Sigmoid colon (tissue), 7 donors: ENCODE measurements around the gene TCF12. TPM values are rescaled to one million over a fixed set of nuclear protein-coding genes. Genes with fewer than 3 reads are reported as not detected.

ENCODE experiments used
- DNase-seq: peaks from one replicate; pipeline ENCODE4 v3.0.0-alpha.2; 2019
- H3K27ac ChIP-seq, 4 donors: fragments of 200-600 bp; sonication (generic); one replicate each; pipeline ENCODE4 v1.5.1; 2016 to 2019; ENCODE audit warnings: mild to moderate bottlenecking in 1 of 4
- H3K27me3 ChIP-seq, 3 donors: fragments of 200-600 bp; sonication (generic); one replicate each; pipeline ENCODE4 v1.5.1; 2019; ENCODE audit warnings: mild to moderate bottlenecking in 1 of 3
- H3K36me3 ChIP-seq, 4 donors: fragments of 200-600 bp; sonication (generic); one replicate each; pipeline ENCODE4 v1.5.1; 2016 to 2019
- H3K4me1 ChIP-seq, 4 donors: fragments of 200-600 bp; sonication (generic); one replicate each; pipeline ENCODE4 v1.5.1; 2017 to 2019
- H3K4me3 ChIP-seq, 4 donors: fragments of 200-600 bp; sonication (generic); one replicate each; pipeline ENCODE4 v1.5.1; 2017 to 2019; ENCODE audit warnings: mild to moderate bottlenecking in 2 of 4, moderate library complexity in 1 of 4
- H3K9me3 ChIP-seq, 4 donors: fragments of 200-600 bp in 3 of 4; sonication (generic) in 3 of 4; one replicate each; pipeline versions ENCODE4 v1.5.1 to v1.6.1; 2013 to 2019
- EP300 ChIP-seq, 4 donors: sonication (generic); formaldehyde crosslinking; IDR thresholded peaks; one replicate each; pipeline ENCODE4 v1.6.1; 2017; ENCODE audit warnings: antibody characterized with exemption in 4 of 4
- POLR2A ChIP-seq, 2 donors: fragments of 450-650 bp; IDR thresholded peaks; one replicate each; pipeline ENCODE4 v1.6.1; 2016; ENCODE audit warnings: antibody characterized with exemption in 2 of 2, mild to moderate bottlenecking in 2 of 2, moderate library complexity in 2 of 2
- POLR2AphosphoS5 ChIP-seq, 4 donors: sonication (generic); formaldehyde crosslinking; IDR thresholded peaks; one replicate each; pipeline ENCODE4 v1.6.1; 2017; ENCODE audit warnings: antibody characterized with exemption in 4 of 4
- WGBS, 2 donors: extraction: QIAGEN DNeasy Blood & Tissue Kit; methylation state at CpG; one replicate each; pipeline ENCODE4 v1.1.7; 2013; 5-methylcytosine and 5-hydroxymethylcytosine counted together
- intact Hi-C: fragments of 100-400 bp; cut with DNase I; formaldehyde crosslinking; loops from one replicate; pipeline ENCODE4 v1.15.1; 2023
- polyA plus RNA-seq, 3 donors: library from polyadenylated mRNA; stranded (reverse); fragments of 200-250 nt; gene quantifications; one replicate each; pipeline ENCODE4 v1.2.3, GENCODE V29; 2013
- total RNA-seq, 4 donors: library from RNA; depleted of rRNA; stranded (reverse); fragments of >200 nt; gene quantifications; one replicate each; pipeline ENCODE4 v1.1.0, GENCODE V29; 2016
- TF ChIP-seq, protein P1 (sequence below), 4 experiments: fragments of 450-650 bp in 3 of 4; fragments of 200-600 bp in 1 of 4; IDR thresholded peaks; one replicate each; pipeline ENCODE4 v1.5.1; 2016 to 2019; ENCODE audit warnings: antibody characterized with exemption in 4 of 4, mild to moderate bottlenecking in 3 of 4, moderate library complexity in 2 of 4
- donor health status: healthy with polysubstance abuse.
- donor health status: Bipolar disorder and iron deficiency.
- donor health status: healthy.

The TCF12 gene
- total and polyA plus RNA-seq, 7 donors, result 13.2 to 147 (median 77.8) TPM

DNA sequence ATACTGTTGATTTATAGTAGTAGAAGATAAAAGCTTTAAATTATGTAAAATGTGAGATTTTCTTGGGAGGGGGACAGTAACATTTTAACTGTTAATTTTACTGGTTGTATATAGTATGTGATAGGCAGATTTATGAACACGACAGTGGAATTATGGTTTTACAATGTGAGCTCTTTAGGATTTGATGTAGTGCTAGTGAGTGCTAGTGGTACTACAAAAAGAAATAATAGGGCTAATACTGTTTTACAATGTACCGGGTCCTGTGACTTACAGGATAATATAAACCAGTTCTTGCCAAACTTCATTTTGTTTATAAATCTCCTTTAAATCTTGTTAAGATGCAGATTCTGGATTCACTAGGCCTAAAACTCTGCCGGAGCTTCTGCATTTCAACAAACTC is 165.7 kb downstream of the TCF12 start:
- no peak overlapping the region for H3K27ac ChIP-seq
- H3K4me1 ChIP-seq, result peaks cover 0 to 29% (median 21%) of the 10 kb centered on the region in 4 donors
- WGBS, 2 donors, result 16 to 44% methylated on average over 3 of the region's 3 CpGs
- intact Hi-C loops, result no loop called here
- no peaks in the 10 kb centered on the region for H3K9me3 ChIP-seq
- no peak overlapping the region for H3K4me3 ChIP-seq
- no peaks in the 10 kb centered on the region for H3K36me3 ChIP-seq
- no peaks in the 10 kb centered on the region for H3K27me3 ChIP-seq
- TF ChIP-seq EP300 (IDR thresholded peaks at IDR 0.05), result no peak
- no peak for TF ChIP-seq POLR2AphosphoS5 (IDR thresholded peaks at IDR 0.05)
- TF ChIP-seq POLR2A (IDR thresholded peaks at IDR 0.05), result no peak
- TF ChIP-seq, protein P1, sequence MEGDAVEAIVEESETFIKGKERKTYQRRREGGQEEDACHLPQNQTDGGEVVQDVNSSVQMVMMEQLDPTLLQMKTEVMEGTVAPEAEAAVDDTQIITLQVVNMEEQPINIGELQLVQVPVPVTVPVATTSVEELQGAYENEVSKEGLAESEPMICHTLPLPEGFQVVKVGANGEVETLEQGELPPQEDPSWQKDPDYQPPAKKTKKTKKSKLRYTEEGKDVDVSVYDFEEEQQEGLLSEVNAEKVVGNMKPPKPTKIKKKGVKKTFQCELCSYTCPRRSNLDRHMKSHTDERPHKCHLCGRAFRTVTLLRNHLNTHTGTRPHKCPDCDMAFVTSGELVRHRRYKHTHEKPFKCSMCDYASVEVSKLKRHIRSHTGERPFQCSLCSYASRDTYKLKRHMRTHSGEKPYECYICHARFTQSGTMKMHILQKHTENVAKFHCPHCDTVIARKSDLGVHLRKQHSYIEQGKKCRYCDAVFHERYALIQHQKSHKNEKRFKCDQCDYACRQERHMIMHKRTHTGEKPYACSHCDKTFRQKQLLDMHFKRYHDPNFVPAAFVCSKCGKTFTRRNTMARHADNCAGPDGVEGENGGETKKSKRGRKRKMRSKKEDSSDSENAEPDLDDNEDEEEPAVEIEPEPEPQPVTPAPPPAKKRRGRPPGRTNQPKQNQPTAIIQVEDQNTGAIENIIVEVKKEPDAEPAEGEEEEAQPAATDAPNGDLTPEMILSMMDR (IDR thresholded peaks at IDR 0.05), result no peak
- DNase-seq, result no peak

- 78 to 88% methylated on average over 4 of the region's 4 CpGs for WGBS, 2 donors
- peaks cover 0 to 29% (median 23%) of the 10 kb centered on the region in 4 donors for H3K4me1 ChIP-seq
- TF ChIP-seq, protein P1 (IDR thresholded peaks at IDR 0.05), result no peak
- TF ChIP-seq POLR2AphosphoS5 (IDR thresholded peaks at IDR 0.05), result no peak
- TF ChIP-seq EP300 (IDR thresholded peaks at IDR 0.05), result no peak
- no peak for TF ChIP-seq POLR2A (IDR thresholded peaks at IDR 0.05)
- no peak overlapping the region for H3K27ac ChIP-seq
- no peaks in the 10 kb centered on the region for H3K36me3 ChIP-seq
- H3K4me3 ChIP-seq, result no peak overlapping the region
- no peak for DNase-seq
- H3K9me3 ChIP-seq, result no peaks in the 10 kb centered on the region
- no peaks in the 10 kb centered on the region for H3K27me3 ChIP-seq
- intact Hi-C loops, result no loop called here
Observed at GRCh38 chr15:57085267-57085666, 166.8 kb downstream of the TCF12 start.

DNA sequence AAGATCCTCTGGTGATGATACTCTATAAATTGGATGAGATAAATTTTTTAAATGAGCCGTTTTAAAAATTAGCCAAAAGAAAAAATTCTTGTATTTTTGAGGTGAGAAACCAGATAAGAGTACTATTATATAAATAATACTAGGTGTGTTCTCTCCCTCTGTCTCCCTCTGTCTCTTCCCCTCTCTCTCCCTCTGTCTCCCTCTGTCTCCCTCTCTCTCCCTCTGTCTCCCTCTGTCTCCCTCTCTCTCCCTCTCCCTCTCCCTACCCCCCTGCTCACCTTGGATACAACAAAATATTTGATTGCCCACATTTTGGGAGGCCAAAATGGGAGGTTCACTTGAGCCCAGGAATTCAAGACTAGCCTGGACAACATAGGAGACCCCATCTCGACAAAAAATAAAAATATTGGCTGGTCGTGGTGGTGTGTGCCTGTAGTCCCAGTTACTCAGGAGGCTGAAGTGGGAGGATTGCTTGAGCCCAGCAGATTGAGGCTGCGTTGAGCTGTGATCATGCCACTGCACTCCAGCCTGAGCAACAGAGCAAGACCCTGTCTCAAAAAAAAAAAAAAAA is 168.5 kb downstream of the TCF12 start:
- WGBS, 2 donors, result 96 to 97% methylated on average over 4 of the region's 4 CpGs
- Histone ChIP-seq H3K27ac (no peak overlapping the region), H3K9me3 (no peaks in the 10 kb centered on the region), H3K27me3 (no peaks in the 10 kb centered on the region), H3K36me3 (peaks cover 0 to 5% (median 2%) of the 10 kb centered on the region in 4 donors), H3K4me3 (no peak overlapping the region), H3K4me1 (peaks cover 0 to 18% (median 15%) of the 10 kb centered on the region in 4 donors)
- no peak for DNase-seq
- TF ChIP-seq POLR2A (IDR thresholded peaks at IDR 0.05) (no peak), POLR2AphosphoS5 (IDR thresholded peaks at IDR 0.05) (no peak), EP300 (IDR thresholded peaks at IDR 0.05) (no peak)
- TF ChIP-seq, protein P1 (IDR thresholded peaks at IDR 0.05), result no peak
- intact Hi-C loops, result no loop called here

GRCh38 chr15:57089815-57090495 is 171.5 kb downstream of the TCF12 start:
- H3K27me3 ChIP-seq, result no peaks in the 10 kb centered on the region
- no peak for DNase-seq
- 95% methylated on average over 6 of the region's 6 CpGs for WGBS, 2 donors
- TF ChIP-seq POLR2AphosphoS5 (IDR thresholded peaks at IDR 0.05) (no peak), POLR2A (IDR thresholded peaks at IDR 0.05) (no peak), EP300 (IDR thresholded peaks at IDR 0.05) (no peak)
- TF ChIP-seq, protein P1 (IDR thresholded peaks at IDR 0.05), result no peak
- peaks cover 0 to 25% (median 4%) of the 10 kb centered on the region in 4 donors for H3K36me3 ChIP-seq
- no peak overlapping the region for H3K4me3 ChIP-seq
- H3K4me1 ChIP-seq, result peaks cover 0 to 5% (median 0%) of the 10 kb centered on the region in 4 donors
- H3K27ac ChIP-seq, result no peak overlapping the region
- no peaks in the 10 kb centered on the region for H3K9me3 ChIP-seq
- intact Hi-C loops, result no loop called here
